Endothelial cell (in vitro differentiated cells): ENCODE measurements around the gene MTF2. TPM values are rescaled to one million over a fixed set of nuclear protein-coding genes. Genes with fewer than 3 reads are reported as not detected.

Source experiments
- DNase-seq: peaks from one replicate; pipeline ENCODE4 v3.0.0; 2021; ENCODE audit warnings: low spot score
- H3K27ac Mint-ChIP-seq: one replicate; pipeline ENCODE4 v1.8.0; 2021; ENCODE audit warnings: mixed read lengths, inconsistent platforms; ENCODE audit not compliant: unreplicated experiment
- H3K27me3 Mint-ChIP-seq: one replicate; pipeline ENCODE4 v1.8.0; 2021; ENCODE audit warnings: mild to moderate bottlenecking, moderate library complexity, mixed read lengths, inconsistent platforms; ENCODE audit not compliant: unreplicated experiment
- H3K36me3 Mint-ChIP-seq: one replicate; pipeline ENCODE4 v1.8.0; 2021; ENCODE audit warnings: mild to moderate bottlenecking, low read depth, mixed read lengths, inconsistent platforms; ENCODE audit not compliant: unreplicated experiment
- H3K4me1 Mint-ChIP-seq: one replicate; pipeline ENCODE4 v1.8.0; 2021; ENCODE audit warnings: mild to moderate bottlenecking, mixed read lengths, inconsistent platforms; ENCODE audit not compliant: unreplicated experiment
- H3K4me3 Mint-ChIP-seq: one replicate; pipeline ENCODE4 v1.8.0; 2021; ENCODE audit warnings: mild to moderate bottlenecking, mixed read lengths, inconsistent platforms; ENCODE audit not compliant: unreplicated experiment
- H3K9me3 Mint-ChIP-seq: one replicate; pipeline ENCODE4 v1.8.0; 2021; ENCODE audit warnings: mixed read lengths, inconsistent platforms; ENCODE audit not compliant: unreplicated experiment
- total RNA-seq: library from RNA; stranded (reverse); fragmentation: NEBNext Ultra II Directional; extraction: Animal tissue kit (Norgen Biotek cat#: 25700); gene quantifications from one replicate; pipeline ENCODE4 v1.2.1, GENCODE V29; 2021; ENCODE audit not compliant: unreplicated experiment
- TF ChIP-seq, protein P1 (sequence below): fragments of 200-600 bp; sonication (generic); IDR thresholded peaks from one replicate; pipeline ENCODE4 v1.5.0; 2021; ENCODE audit warnings: antibody characterized with exemption; ENCODE audit not compliant: unreplicated experiment

The MTF2 gene
- total RNA-seq, 1 donor from 2014 or later, result 73.5 TPM

- Mint-ChIP-seq H3K4me1 (no peaks in the 10 kb centered on the region), H3K27me3 (no peaks in the 10 kb centered on the region), H3K9me3 (no peaks in the 10 kb centered on the region), H3K36me3 (peaks cover 8% of the 10 kb centered on the region), H3K27ac (no peak overlapping the region), H3K4me3 (no peak overlapping the region)
- no peak for DNase-seq
- TF ChIP-seq, protein P1, sequence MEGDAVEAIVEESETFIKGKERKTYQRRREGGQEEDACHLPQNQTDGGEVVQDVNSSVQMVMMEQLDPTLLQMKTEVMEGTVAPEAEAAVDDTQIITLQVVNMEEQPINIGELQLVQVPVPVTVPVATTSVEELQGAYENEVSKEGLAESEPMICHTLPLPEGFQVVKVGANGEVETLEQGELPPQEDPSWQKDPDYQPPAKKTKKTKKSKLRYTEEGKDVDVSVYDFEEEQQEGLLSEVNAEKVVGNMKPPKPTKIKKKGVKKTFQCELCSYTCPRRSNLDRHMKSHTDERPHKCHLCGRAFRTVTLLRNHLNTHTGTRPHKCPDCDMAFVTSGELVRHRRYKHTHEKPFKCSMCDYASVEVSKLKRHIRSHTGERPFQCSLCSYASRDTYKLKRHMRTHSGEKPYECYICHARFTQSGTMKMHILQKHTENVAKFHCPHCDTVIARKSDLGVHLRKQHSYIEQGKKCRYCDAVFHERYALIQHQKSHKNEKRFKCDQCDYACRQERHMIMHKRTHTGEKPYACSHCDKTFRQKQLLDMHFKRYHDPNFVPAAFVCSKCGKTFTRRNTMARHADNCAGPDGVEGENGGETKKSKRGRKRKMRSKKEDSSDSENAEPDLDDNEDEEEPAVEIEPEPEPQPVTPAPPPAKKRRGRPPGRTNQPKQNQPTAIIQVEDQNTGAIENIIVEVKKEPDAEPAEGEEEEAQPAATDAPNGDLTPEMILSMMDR, result no peak
Observed at GRCh38 chr1:93136445-93136844, 57.4 kb downstream of the MTF2 start.

DNA sequence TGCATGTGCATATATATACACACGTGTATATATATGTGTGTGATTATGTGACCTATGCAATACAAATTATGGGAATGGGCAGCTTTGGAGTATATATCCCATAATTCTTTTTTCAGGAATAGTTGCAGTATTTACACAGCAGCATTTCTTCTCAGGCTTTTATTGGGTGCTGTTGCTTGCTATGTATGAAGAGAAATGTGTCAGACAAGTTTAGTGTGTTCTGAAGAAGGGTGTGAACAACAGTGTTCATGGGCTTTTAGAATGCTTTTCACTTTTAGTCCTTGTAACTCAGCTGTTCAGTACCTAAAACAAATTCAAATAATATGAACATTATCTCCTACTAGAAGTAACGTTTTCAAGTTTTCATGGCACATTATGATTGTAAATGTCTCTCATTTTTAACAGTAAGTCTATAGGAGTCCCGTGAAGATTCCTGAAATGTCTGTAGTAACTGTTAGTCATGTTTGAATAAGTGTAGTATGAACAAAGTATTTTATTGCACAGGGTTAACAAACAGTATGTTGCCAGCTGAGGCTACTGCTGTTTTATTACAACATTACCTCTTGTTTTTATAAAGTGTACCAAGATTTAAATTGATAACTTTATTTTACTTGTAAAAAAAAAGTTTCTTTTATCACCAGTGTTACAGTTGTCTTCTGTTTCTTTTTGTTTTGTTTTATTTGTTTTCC is 58.7 kb downstream of the MTF2 start:
- H3K4me3 Mint-ChIP-seq, result no peak overlapping the region
- no peaks in the 10 kb centered on the region for H3K27me3 Mint-ChIP-seq
- DNase-seq, result no peak
- no peaks in the 10 kb centered on the region for H3K9me3 Mint-ChIP-seq
- H3K27ac Mint-ChIP-seq, result no peak overlapping the region
- H3K36me3 Mint-ChIP-seq, result peaks cover 8% of the 10 kb centered on the region
- TF ChIP-seq, protein P1, result no peak
- H3K4me1 Mint-ChIP-seq, result no peaks in the 10 kb centered on the region

- no peak for DNase-seq
- Mint-ChIP-seq H3K4me3 (no peak overlapping the region), H3K27me3 (no peaks in the 10 kb centered on the region), H3K36me3 (peaks cover 8% of the 10 kb centered on the region), H3K4me1 (no peaks in the 10 kb centered on the region), H3K27ac (no peak overlapping the region), H3K9me3 (no peaks in the 10 kb centered on the region)
- TF ChIP-seq, protein P1, result no peak
Observed at GRCh38 chr1:93140106-93140505, 61.0 kb downstream of the MTF2 start.

- no peaks in the 10 kb centered on the region for H3K9me3 Mint-ChIP-seq
- no peak overlapping the region for H3K27ac Mint-ChIP-seq
- TF ChIP-seq, protein P1, result no peak
- peaks cover 3% of the 10 kb centered on the region for H3K36me3 Mint-ChIP-seq
- H3K4me1 Mint-ChIP-seq, result no peaks in the 10 kb centered on the region
- no peaks in the 10 kb centered on the region for H3K27me3 Mint-ChIP-seq
- H3K4me3 Mint-ChIP-seq, result no peak overlapping the region
- no peak for DNase-seq
Observed at GRCh38 chr1:93142161-93142560, 63.1 kb downstream of the MTF2 start.

- DNase-seq, result no peak
- TF ChIP-seq, protein P1, result no peak
- no peak overlapping the region for H3K4me3 Mint-ChIP-seq
- no peaks in the 10 kb centered on the region for H3K4me1 Mint-ChIP-seq
- peaks cover 7% of the 10 kb centered on the region for H3K36me3 Mint-ChIP-seq
- no peaks in the 10 kb centered on the region for H3K9me3 Mint-ChIP-seq
- H3K27ac Mint-ChIP-seq, result peak overlapping the region; percentile 10
- H3K27me3 Mint-ChIP-seq, result peaks cover 1% of the 10 kb centered on the region
Observed at GRCh38 chr1:93143136-93143535, 64.1 kb downstream of the MTF2 start.
